Heart right ventricle (tissue), 16 donors: Measurements from ENCODE around the gene GAK. TPM values are rescaled to one million over a fixed set of nuclear protein-coding genes. Genes with fewer than 3 reads are reported as not detected.

Source experiments
- ATAC-seq, 8 donors: fragments of 200-7000 bp; cut with Tn5 transposase; one replicate each; pipeline ENCODE4 v1.9.1; 2020; ENCODE audit warnings: mild to moderate bottlenecking in 8 of 8, moderate library complexity in 8 of 8, moderate number of reproducible peaks in 1 of 8
- DNase-seq, 2 donors: peaks; one replicate each; pipeline ENCODE4 v3.0.0-alpha.2; 2020
- H3K27ac ChIP-seq, 10 donors: fragments of 200-600 bp; sonication (generic) in 2 of 10; one replicate each; pipeline versions ENCODE4 v1.5.0 to v1.8.0; 2020 to 2022; ENCODE audit warnings: mild to moderate bottlenecking in 3 of 10
- H3K27me3 ChIP-seq, 7 donors: fragments of 200-600 bp; one replicate each; pipeline ENCODE4 v1.8.0; 2021 to 2022; ENCODE audit warnings: mild to moderate bottlenecking in 2 of 7
- H3K36me3 ChIP-seq, 9 donors: fragments of 200-600 bp; sonication (generic) in 1 of 9; one replicate each; pipeline versions ENCODE4 v1.5.0 to v1.8.0; 2020 to 2022; ENCODE audit warnings: mild to moderate bottlenecking in 2 of 9
- H3K4me1 ChIP-seq, 9 donors: fragments of 200-600 bp; sonication (generic) in 1 of 9; one replicate each; pipeline versions ENCODE4 v1.5.0 to v1.8.0; 2020 to 2022; ENCODE audit warnings: mild to moderate bottlenecking in 4 of 9
- H3K4me3 ChIP-seq, 10 donors: fragments of 200-600 bp; sonication (generic) in 2 of 10; one replicate each; pipeline versions ENCODE4 v1.5.0 to v1.8.0; 2020 to 2022; ENCODE audit warnings: mild to moderate bottlenecking in 7 of 10, moderate library complexity in 2 of 10
- H3K9me3 ChIP-seq, 11 donors: fragments of 200-600 bp in 10 of 11; sonication (generic) in 2 of 11; one replicate each; pipeline versions ENCODE4 v1.5.0 to v1.8.0; 2013 to 2022; ENCODE audit warnings: mild to moderate bottlenecking in 2 of 11, control low read depth in 1 of 11, moderate library complexity in 1 of 11
- CTCF ChIP-seq, 9 donors: fragments of 200-600 bp; sonication (generic) in 2 of 9; IDR thresholded peaks; one replicate each; pipeline versions ENCODE4 v1.5.0 to v1.8.0; 2021 to 2022; ENCODE audit warnings: antibody characterized with exemption in 9 of 9, mild to moderate bottlenecking in 5 of 9, moderate library complexity in 1 of 9
- WGBS, 2 donors: extraction: QIAGEN DNeasy Blood & Tissue Kit; methylation state at CpG; one replicate each; pipeline ENCODE4 v1.1.7; 2013; ENCODE audit warnings: inconsistent platforms in 1 of 2; 5-methylcytosine and 5-hydroxymethylcytosine counted together
- intact Hi-C, 10 donors: fragments of 100-400 bp; cut with DNase I; formaldehyde crosslinking; loops; one replicate each; pipeline versions ENCODE4 v1.11.1 to v1.14.2; 2022
- polyA plus RNA-seq, 2 donors: library from polyadenylated mRNA; stranded (reverse); fragments of 200-250 nt; gene quantifications; one replicate each; pipeline ENCODE4 v1.2.3, GENCODE V29; 2013
- total RNA-seq, 10 donors: library from RNA; stranded (reverse); fragmentation: NEBNext Ultra II Directional in 3 of 10; extraction: Animal tissue kit (Norgen Biotek cat#: 25700) in 3 of 10; gene quantifications; one replicate each; pipeline versions ENCODE4 v1.2.1 to v1.2.4, GENCODE V29; 2021 to 2023
- donor health status: Arrhythmogenic right ventricular cardiomyopathy.
- donor health status: ischemic (EF 13 %, LVEDD 7.1; RV severe dilation, severe dysfunction).
- donor health status: healthy with polysubstance abuse.
- donor health status: DM: no; HTN: yes; CAD: no.
- donor health status: DM: no; HTN: no; CAD: no.
- donor health status: ischemic (EF 25% LVEDD 6.9; RV normal size, moderate dysfunction).
- donor health status: ischemic (EF 25% LVEDD 5.7; RV mildly dilated, moderate dysfunction).
- donor health status: healthy.
- donor health status: DM: yes; HTN: yes; CAD: no.
- donor health status: Ischemic cardiomyopathy.
- donor health status: ischemic (EF 35%, LVEDD 5.7; RV mildly dilated, moderate dysfunction).
- donor health status: nonischemic (EF 11% LVEDD 7.7; RV severe dilation, severe dysfunction).
- donor health status: DM: yes; HTN: yes; CAD: no.
- donor health status: PGD.
- donor health status: ischemic (EF 29% LVEDD 5.4; RV normal size, mild dysfunction).
- donor health status: nonischemic (EF 23%, LVEDD 6.1; RV moderate dilation, normal function).

Gene GAK
- total and polyA plus RNA-seq, 12 donors: 21.0 to 105 (median 29.2) TPM

GRCh38 chr4:821181-821591 lies 110.9 kb downstream of the GAK start:
- no peak for ATAC-seq
- Histone ChIP-seq H3K27ac (no peak overlapping the region), H3K9me3 (peaks cover 0 to 4% (median 0%) of the 10 kb centered on the region in 11 donors), H3K27me3 (peaks cover 9 to 87% (median 72%) of the 10 kb centered on the region in 7 donors), H3K4me3 (no peak overlapping the region), H3K4me1 (peaks cover 0 to 13% (median 4%) of the 10 kb centered on the region in 9 donors), H3K36me3 (no peaks in the 10 kb centered on the region)
- WGBS, 2 donors: 82 to 83% methylated on average over 22 of the region's 22 CpGs
- intact Hi-C loops: no loop called here
- no peak for TF ChIP-seq CTCF (IDR thresholded peaks at IDR 0.05)
- DNase-seq: no peak

- intact Hi-C loops: no loop called here
- Histone ChIP-seq H3K4me3 (no peak overlapping the region), H3K27me3 (peaks cover 9 to 86% (median 71%) of the 10 kb centered on the region in 7 donors), H3K4me1 (peaks cover 0 to 10% (median 4%) of the 10 kb centered on the region in 9 donors), H3K36me3 (no peaks in the 10 kb centered on the region), H3K27ac (no peak overlapping the region), H3K9me3 (peaks cover 0 to 4% (median 0%) of the 10 kb centered on the region in 11 donors)
- ATAC-seq (no peak), DNase-seq (no peak)
- 80% methylated on average over 24 of the region's 24 CpGs for WGBS, 2 donors
- no peak for TF ChIP-seq CTCF (IDR thresholded peaks at IDR 0.05)
Measured at GRCh38 chr4:820230-821172, 111.6 kb downstream of the GAK start.

GRCh38 chr4:819401-820229 lies 112.5 kb downstream of the GAK start:
- no peak for TF ChIP-seq CTCF (IDR thresholded peaks at IDR 0.05)
- H3K4me1 ChIP-seq: peaks cover 0 to under 1% (median 0%) of the 10 kb centered on the region in 9 donors
- DNase-seq: no peak
- WGBS, 2 donors: 79 to 80% methylated on average over 20 of the region's 20 CpGs
- no peak for ATAC-seq
- peaks cover 3 to 84% (median 71%) of the 10 kb centered on the region in 7 donors for H3K27me3 ChIP-seq
- peaks cover 0 to 4% (median 0%) of the 10 kb centered on the region in 11 donors for H3K9me3 ChIP-seq
- no peaks in the 10 kb centered on the region for H3K36me3 ChIP-seq
- no peak overlapping the region for H3K4me3 ChIP-seq
- no peak overlapping the region for H3K27ac ChIP-seq
- intact Hi-C loops: no loop called here
